ENCODE results near the gene ZNF530.

GRCh38 chr19:57615346-57615745 lies 15.7 kb downstream of the ZNF530 start:
- TF ChIP-seq CTCF (IDR thresholded peaks at IDR 0.05) (no peak), EP300 (IDR thresholded peaks at IDR 0.05) (no peak)
